Stimulated activated CD4-positive, alpha-beta T cell treated with anti-CD3 and anti-CD28 coated beads, Interleukin-1b, Interleukin-23, amount 100 ng/mL, for 24 hours (primary cell): ENCODE data around the gene DCAF5.
"Not testable (repeated sequence)": the region's sequence is repeated elsewhere in the genome, so short reads cannot be mapped to it uniquely, and the experiment has no call there.

Source experiments
- DNase-seq, 4 experiments: peaks; one replicate each; pipeline ENCODE4 v3.0.0-alpha.2; 2020; ENCODE audit warnings: low read depth in 4 of 4, low spot score in 1 of 4

The DCAF5 gene

DNA sequence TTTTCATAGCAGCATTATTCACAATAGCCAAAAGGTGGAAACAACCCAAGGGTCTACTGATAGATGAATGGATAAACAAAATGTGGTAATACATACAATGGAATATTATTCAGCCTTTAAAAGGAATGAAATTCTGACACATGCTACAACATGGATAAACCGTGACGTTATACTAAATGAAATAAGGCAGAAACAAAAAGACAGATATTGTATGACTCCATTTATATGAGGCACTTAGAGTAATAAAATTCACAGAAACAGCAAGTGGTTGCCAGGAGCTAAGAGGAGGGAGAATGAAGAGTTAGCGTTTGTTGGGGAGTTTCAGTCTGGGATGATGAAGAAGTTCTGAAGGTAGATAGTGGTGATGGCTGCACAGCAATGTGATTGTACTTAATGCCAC lies 76.6 kb downstream of the DCAF5 start:
- DNase-seq, result no peak

GRCh38 chr14:69073915-69074314 lies 79.0 kb downstream of the DCAF5 start:
- no peak for DNase-seq

DNA sequence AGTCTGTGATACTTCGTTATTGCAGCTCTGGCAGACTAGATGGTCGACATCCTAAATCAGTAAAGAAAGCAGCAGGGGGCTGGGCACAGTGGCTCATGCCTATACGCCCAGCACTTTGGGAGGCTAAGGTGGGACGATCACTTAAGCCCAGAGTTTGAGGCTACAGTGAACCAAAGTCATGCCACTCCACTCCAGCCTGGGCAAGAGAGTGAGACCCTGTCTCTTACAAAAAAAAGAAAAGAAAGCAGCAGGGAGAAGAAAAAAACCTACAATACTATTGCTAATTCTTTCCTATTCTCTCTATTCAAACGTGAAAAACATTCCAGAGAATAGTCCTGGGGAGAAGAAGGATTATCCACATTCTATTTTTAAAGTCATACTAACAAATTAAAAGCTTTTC lies 79.5 kb downstream of the DCAF5 start:
- no peak for DNase-seq

DNA sequence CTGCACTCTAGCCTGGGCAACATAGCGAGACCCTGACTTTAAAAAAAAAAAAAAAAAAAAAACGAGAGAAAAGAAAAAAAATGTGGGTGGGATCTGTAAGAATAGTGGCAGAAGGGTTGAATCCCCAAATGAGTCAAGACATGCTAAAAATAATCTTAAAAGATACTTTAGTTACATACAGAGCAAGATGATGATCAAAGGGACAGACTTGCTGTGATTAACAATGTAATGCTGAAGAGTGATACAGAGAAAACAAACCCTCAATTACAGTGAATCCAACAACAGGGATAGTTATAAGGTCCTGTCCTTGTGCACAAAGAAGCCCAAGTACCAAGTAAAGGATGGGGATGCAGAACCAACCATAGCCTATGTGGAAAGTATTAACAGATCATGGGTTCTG lies 80.3 kb downstream of the DCAF5 start:
- no peak for DNase-seq

GRCh38 chr14:69068744-69069421 lies 84.0 kb downstream of the DCAF5 start:
- DNase-seq, result no peak

DNA sequence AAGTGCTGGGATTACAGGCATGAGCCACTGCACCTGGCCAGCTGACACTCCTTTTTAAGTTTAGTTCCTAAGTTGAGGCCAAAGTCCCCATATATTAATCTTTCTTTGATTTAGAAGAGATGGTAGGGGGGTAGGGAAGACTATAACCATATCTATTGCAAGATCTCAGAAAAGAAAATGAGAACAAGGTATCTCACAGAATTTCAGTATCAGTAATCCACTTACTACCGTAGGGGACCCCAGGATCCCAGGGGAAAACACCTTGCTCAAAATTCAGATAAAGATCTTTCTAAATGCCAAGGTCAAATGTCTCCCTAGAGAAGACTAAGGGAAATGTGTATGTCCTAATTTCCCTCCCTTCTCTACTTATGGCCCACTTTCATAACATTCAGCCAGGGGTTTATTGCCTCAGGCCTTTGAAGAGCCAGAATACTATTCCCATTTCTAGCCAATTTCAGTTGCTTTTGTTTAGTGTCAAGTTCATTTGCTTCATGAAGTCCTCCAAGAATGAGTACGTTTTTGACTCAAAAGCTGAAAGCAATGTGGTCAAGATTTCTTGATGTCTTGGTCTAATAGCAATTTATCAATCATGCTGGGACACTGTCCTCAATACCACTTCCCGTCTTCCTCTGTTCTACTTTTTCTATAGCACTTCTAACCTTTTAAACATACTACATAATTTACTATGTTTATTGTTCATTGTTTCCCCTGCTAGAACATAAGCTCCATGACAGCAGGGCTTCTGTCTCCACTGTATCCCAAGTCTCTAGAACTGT lies 86.3 kb downstream of the DCAF5 start:
- no peak for DNase-seq

GRCh38 chr14:69065934-69066333 lies 87.0 kb downstream of the DCAF5 start:
- not testable (repeated sequence) for DNase-seq

GRCh38 chr14:69064596-69064995 lies 88.3 kb downstream of the DCAF5 start:
- no peak for DNase-seq

DNA sequence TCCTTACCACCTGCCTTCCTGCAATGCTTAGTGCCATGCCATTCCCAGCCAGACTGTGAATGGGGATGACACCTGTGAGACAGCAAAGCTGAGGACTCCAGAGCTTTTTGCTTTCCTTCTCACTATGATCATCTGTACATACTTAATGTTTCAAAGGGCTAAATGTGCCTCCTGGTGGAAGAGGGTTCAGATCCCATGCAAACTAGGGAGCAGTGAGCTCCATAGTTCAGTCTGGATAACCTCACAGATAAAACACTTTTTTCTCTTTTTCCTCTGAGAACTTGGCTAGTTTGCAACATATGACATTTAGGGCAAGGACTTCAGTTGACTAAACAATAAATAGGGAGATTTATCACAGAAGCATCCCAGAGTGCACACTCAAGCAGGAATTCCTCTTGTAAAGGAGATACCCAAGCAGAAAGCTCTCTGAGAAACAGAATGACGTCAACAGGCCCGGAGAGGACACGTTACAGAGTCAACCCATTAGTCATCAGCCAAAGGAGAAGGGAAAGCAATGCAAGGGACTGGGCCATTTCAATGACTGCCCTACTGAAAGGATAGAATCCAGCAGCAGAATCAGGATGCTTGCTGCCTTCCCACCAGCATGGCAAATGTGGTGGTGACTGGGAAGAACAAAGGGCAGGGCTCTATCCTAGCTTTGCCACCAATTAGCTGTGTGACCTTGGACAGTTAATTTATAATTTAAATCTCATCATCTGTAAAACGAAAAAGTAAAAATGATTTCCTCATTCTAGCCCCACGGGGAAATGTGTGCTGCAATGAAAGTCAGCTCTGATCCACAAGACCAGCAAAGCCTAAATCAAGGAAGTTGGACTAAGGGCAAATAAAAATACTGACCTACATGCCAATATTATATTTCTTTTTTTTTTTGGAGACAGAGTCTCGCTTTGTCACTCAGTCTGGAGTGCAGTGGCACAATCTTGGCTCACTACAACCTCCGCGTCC lies 93.0 kb downstream of the DCAF5 start:
- no peak for DNase-seq

- DNase-seq, result no peak
Measured at GRCh38 chr14:69055999-69056788, 96.7 kb downstream of the DCAF5 start.

GRCh38 chr14:69055125-69055524 lies 97.8 kb downstream of the DCAF5 start:
- DNase-seq, result no peak

DNA sequence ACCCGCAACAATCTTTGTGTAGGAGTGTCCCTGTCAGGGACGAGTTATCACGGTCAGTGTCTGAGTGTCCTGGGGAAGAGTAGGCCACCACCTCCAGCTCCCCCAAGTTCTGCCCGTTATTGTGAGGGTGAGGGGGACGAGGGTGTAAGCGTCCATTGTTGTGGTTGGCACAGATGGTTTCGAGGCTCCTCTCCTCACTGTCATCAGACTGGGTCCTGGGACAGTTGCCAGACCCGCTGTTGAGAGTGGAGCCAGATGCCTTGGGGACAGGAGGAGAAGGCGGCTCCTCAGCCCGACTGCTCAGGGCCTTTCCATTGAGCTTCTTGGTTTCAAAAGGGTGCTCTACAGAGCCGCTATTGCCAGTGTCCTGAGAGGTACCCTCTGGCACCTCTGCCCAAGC lies 98.9 kb downstream of the DCAF5 start:
- DNase-seq, result no peak

- DNase-seq, result no peak
Measured at GRCh38 chr14:69052181-69052601, 100.7 kb downstream of the DCAF5 start.

GRCh38 chr14:69050240-69051184 lies 102.4 kb downstream of the DCAF5 start:
- DNase-seq, result no peak

DNA sequence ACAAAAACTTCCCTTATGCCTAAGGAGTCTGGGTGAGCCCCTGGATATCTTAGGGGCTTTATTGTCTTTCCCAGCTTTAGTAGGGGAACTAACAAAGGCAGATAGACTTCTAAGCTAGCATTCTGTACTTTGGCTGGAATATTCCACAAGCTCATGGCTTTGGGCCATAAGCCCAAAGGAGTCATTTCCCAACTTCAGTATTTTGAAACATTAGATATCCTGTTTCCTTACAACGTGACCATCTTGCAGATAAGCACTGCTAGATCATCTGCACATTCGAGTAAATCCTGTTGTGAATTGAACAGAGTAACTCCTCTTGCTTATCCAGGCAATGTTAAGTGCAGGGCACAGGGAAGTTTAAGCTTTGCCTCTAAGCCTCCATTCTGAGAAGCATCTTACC lies 103.2 kb downstream of the DCAF5 start:
- no peak for DNase-seq

DNA sequence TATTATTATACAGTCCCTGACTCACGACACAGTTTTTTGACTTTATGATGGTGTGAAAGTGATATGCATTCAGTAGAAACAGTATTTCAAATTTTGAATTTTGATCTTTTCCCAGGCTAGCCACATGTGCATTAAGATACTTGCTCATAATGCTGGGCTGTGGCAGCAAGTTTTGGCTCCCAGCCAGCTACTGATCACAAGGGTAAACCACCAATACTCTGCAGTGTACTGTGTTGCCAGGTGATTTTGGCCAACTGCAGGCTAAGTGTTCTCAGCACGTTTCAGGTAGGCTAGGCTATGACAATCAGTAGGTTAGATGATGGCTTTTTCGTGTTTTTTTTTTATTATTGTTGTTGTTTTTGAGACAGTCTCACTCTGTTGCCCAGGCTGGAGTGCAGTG lies 104.5 kb downstream of the DCAF5 start:
- DNase-seq, result no peak

GRCh38 chr14:69047255-69047654 lies 105.7 kb downstream of the DCAF5 start:
- DNase-seq, result no peak

DNA sequence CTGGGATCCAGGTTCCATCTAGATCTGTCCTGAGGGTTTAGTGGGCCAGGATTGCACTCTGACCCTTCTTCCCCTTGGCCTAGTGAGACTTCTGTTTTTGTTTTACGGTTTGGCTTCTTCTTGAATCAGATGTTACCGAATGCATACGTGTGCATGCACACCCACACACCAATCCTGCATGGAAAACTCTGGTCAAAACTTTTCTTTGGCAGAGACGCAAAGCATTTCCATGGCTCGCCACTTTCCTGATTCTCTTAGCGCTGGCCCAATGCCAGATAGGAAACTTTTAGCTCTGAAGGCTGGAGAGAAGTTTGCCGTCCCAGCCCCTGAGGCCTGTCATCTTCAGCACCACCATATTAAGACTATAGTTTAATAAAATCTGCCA lies 106.5 kb downstream of the DCAF5 start:
- no peak for DNase-seq

GRCh38 chr14:69045857-69046475 lies 107.0 kb downstream of the DCAF5 start:
- no peak for DNase-seq
